HG03039 (cell line): ENCODE results near the gene TMEM139.
"Not testable (repeated sequence)": the region's sequence is repeated elsewhere in the genome, so short reads cannot be mapped to it uniquely, and the experiment has no call there.

Experiments
- ATAC-seq: cut with Tn5 transposase; IDR thresholded peaks from one replicate; pipeline ENCODE4 v1.9.1; 2021; ENCODE audit warnings: mild to moderate bottlenecking, moderate library complexity; ENCODE audit not compliant: unreplicated experiment

The TMEM139 gene

GRCh38 chr7:143287935-143288826 is 3.4 kb downstream of the TMEM139 start, which contains the start of gene CASP2:
CASP2 (plus strand) TSS chr7:143288351; CDS start chr7:143288456, 105 bp downstream.
- ATAC-seq, result peak; percentile 89

GRCh38 chr7:143288836-143289235 is 4.1 kb downstream of the TMEM139 start:
- no peak for ATAC-seq

GRCh38 chr7:143289421-143289820 is 4.7 kb downstream of the TMEM139 start:
- no peak for ATAC-seq

- not testable (repeated sequence) for ATAC-seq
Measured at GRCh38 chr7:143289888-143290287, 5.1 kb downstream of the TMEM139 start.

GRCh38 chr7:143290293-143290692 is 5.5 kb downstream of the TMEM139 start:
- no peak for ATAC-seq

- no peak for ATAC-seq
Measured at GRCh38 chr7:143292876-143293275, 8.1 kb downstream of the TMEM139 start.

GRCh38 chr7:143295870-143296269 is 11.1 kb downstream of the TMEM139 start:
- ATAC-seq, result no peak

GRCh38 chr7:143296686-143297085 is 11.9 kb downstream of the TMEM139 start:
- no peak for ATAC-seq

- ATAC-seq, result no peak
Measured at GRCh38 chr7:143299346-143299745, 14.6 kb downstream of the TMEM139 start.

- ATAC-seq, result no peak
Measured at GRCh38 chr7:143299840-143300239, 15.1 kb downstream of the TMEM139 start.

GRCh38 chr7:143300959-143301935 is 16.5 kb downstream of the TMEM139 start:
- ATAC-seq, result no peak

- ATAC-seq, result no peak
Measured at GRCh38 chr7:143303733-143304132, 19.0 kb downstream of the TMEM139 start.

- no peak for ATAC-seq
Measured at GRCh38 chr7:143304938-143305337, 20.2 kb downstream of the TMEM139 start.

- no peak for ATAC-seq
Measured at GRCh38 chr7:143305423-143306070, 20.8 kb downstream of the TMEM139 start.

- ATAC-seq, result no peak
Measured at GRCh38 chr7:143308632-143309031, 23.9 kb downstream of the TMEM139 start.

GRCh38 chr7:143314127-143314526 is 29.4 kb downstream of the TMEM139 start:
- ATAC-seq, result no peak

- ATAC-seq, result no peak
Measured at GRCh38 chr7:143315776-143316175, 31.0 kb downstream of the TMEM139 start, which contains the start of gene CLCN1. CLCN1 (plus strand) TSS chr7:143316111; CDS start chr7:143316213, 102 bp downstream.

- no peak for ATAC-seq
Measured at GRCh38 chr7:143316492-143316891, 31.7 kb downstream of the TMEM139 start.

GRCh38 chr7:143318661-143319060 is 33.9 kb downstream of the TMEM139 start:
- no peak for ATAC-seq

- ATAC-seq, result no peak
Measured at GRCh38 chr7:143320620-143321019, 35.9 kb downstream of the TMEM139 start.

GRCh38 chr7:143321242-143321641 is 36.5 kb downstream of the TMEM139 start:
- ATAC-seq, result no peak
